Activated B cell treated with CpG ODN at 0.5 μM for 24 hours (primary cell): ENCODE results near the gene SPG7. TPM values are rescaled to one million over a fixed set of nuclear protein-coding genes. Genes with fewer than 3 reads are reported as not detected.

ENCODE experiments used
- ATAC-seq: fragments of 200-7000 bp; cut with Tn5 transposase; one replicate; pipeline ENCODE4 v1.10.0; 2021; ENCODE audit warnings: low read depth, mild to moderate bottlenecking, moderate library complexity
- CTCF ChIA-PET: fragments of 350-600 bp; sonication (Branson Sonifier 250); formaldehyde crosslinking; loops from one replicate; lab custom pipeline; 2021; ENCODE audit warnings: antibody characterized with exemption; lab: Charles Lee
- POLR2A ChIA-PET: fragments of 350-600 bp; sonication (Branson Sonifier 250); formaldehyde crosslinking; loops from one replicate; lab custom pipeline; 2021; ENCODE audit warnings: antibody characterized with exemption; lab: Charles Lee
- DNase-seq: peaks from one replicate; pipeline ENCODE4 v3.0.0; 2022
- H3K27ac Mint-ChIP-seq: one replicate; pipeline ENCODE4 v1.8.0; 2020; ENCODE audit warnings: mixed read lengths
- H3K27me3 Mint-ChIP-seq: one replicate; pipeline ENCODE4 v1.8.0; 2021; ENCODE audit warnings: mixed read lengths
- H3K36me3 Mint-ChIP-seq: one replicate; pipeline ENCODE4 v1.8.0; 2021; ENCODE audit warnings: low read depth, mixed read lengths
- H3K4me1 Mint-ChIP-seq: one replicate; pipeline ENCODE4 v1.8.0; 2021; ENCODE audit warnings: mixed read lengths
- H3K4me3 Mint-ChIP-seq: one replicate; pipeline ENCODE4 v1.8.0; 2020; ENCODE audit warnings: mild to moderate bottlenecking, mixed read lengths
- H3K9me3 Mint-ChIP-seq: one replicate; pipeline ENCODE4 v1.8.0; 2020; ENCODE audit warnings: mixed read lengths
- intact Hi-C: fragments of 100-400 bp; cut with micrococcal nuclease; formaldehyde crosslinking; loops from one replicate; pipeline ENCODE4 v1.15.1; 2024
- total RNA-seq: library from RNA; stranded (reverse); gene quantifications from 2 replicates; pipeline ENCODE4 v1.2.3, GENCODE V29; 2022
- TF ChIP-seq, protein P1 (sequence below): fragments of 200-600 bp; IDR thresholded peaks from one replicate; pipeline ENCODE4 v1.8.0; 2022; ENCODE audit warnings: antibody characterized with exemption, mild to moderate bottlenecking

The SPG7 gene
- total RNA-seq, 1 donor from 2014 or later, result 102 TPM

GRCh38 chr16:89512453-89512852 is 4.2 kb downstream of the SPG7 start:
- peaks cover 16% of the 10 kb centered on the region for H3K4me1 Mint-ChIP-seq
- no peak overlapping the region for H3K27ac Mint-ChIP-seq
- ChIA-PET POLR2A (no interaction called here), CTCF (no interaction called here)
- TF ChIP-seq, protein P1, sequence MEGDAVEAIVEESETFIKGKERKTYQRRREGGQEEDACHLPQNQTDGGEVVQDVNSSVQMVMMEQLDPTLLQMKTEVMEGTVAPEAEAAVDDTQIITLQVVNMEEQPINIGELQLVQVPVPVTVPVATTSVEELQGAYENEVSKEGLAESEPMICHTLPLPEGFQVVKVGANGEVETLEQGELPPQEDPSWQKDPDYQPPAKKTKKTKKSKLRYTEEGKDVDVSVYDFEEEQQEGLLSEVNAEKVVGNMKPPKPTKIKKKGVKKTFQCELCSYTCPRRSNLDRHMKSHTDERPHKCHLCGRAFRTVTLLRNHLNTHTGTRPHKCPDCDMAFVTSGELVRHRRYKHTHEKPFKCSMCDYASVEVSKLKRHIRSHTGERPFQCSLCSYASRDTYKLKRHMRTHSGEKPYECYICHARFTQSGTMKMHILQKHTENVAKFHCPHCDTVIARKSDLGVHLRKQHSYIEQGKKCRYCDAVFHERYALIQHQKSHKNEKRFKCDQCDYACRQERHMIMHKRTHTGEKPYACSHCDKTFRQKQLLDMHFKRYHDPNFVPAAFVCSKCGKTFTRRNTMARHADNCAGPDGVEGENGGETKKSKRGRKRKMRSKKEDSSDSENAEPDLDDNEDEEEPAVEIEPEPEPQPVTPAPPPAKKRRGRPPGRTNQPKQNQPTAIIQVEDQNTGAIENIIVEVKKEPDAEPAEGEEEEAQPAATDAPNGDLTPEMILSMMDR, result no peak
- H3K9me3 Mint-ChIP-seq, result no peaks in the 10 kb centered on the region
- no peaks in the 10 kb centered on the region for H3K27me3 Mint-ChIP-seq
- peaks cover 46% of the 10 kb centered on the region for H3K36me3 Mint-ChIP-seq
- no peak overlapping the region for H3K4me3 Mint-ChIP-seq
- intact Hi-C loops, result loop anchor here (2.0 kb wide), 1 partner anchor 256 kb away; no protein-coding TSS in a partner anchor
- DNase-seq, result no peak
- ATAC-seq, result no peak

DNA sequence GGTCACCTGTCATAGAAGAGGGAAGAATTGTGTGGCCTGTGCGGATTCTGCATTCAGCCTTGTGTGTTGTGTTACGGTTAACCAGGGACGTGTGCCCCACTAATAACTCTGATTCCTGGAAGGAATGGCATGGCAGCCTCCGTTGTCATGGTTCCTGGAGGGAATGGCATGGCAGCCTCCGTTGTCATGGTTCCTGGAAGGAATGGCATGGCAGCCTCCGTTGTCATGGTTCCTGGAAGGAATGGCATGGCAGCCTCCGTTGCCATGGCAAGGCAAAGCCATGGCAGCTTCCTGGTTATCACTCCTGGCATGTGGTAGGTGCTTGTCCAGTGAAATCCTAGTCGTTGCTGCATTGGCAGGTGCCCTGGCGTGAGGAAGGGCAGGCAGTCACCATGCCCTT is 8.9 kb downstream of the SPG7 start:
- POLR2A ChIA-PET, result interaction anchor here (0.6 kb wide), 1 partner anchor 615 kb away, joined by 4 read pairs; no protein-coding TSS in a partner anchor

DNA sequence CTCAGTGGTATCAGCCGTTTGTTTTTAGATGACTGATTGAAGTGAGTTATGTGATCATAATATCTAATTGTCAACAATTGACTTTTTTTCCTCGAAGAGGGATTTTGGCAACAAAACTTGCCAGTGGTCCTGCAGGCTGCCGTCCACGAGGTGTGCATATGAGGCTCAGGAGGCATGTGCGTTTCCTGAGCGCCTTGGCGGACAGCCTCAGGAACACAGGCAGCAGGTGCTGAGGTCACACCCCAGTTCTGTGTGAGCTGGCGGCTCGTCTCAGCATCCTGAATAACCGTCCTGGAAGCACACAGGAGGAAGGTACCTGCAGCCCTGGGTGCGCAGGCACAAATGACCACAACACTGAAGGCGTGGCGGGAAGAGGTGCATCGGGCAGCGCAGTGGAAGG is 11.7 kb downstream of the SPG7 start:
- Mint-ChIP-seq H3K27me3 (no peaks in the 10 kb centered on the region), H3K9me3 (no peaks in the 10 kb centered on the region), H3K36me3 (peaks cover 71% of the 10 kb centered on the region), H3K27ac (no peak overlapping the region), H3K4me1 (peaks cover 3% of the 10 kb centered on the region), H3K4me3 (no peak overlapping the region)
- TF ChIP-seq, protein P1, result no peak
- no peak for ATAC-seq
- intact Hi-C loops, result no loop called here
- DNase-seq, result no peak
- ChIA-PET CTCF (no interaction called here), POLR2A (interaction anchor here (0.7 kb wide), 1 partner anchor 109 kb away, joined by 5 read pairs; no protein-coding TSS in a partner anchor)

More for the DNA sequence above, 8.9 kb downstream of the SPG7 start:
- TF ChIP-seq, protein P1, result no peak
- CTCF ChIA-PET, result no interaction called here
- intact Hi-C loops, result no loop called here
- H3K27ac Mint-ChIP-seq, result no peak overlapping the region
- H3K27me3 Mint-ChIP-seq, result no peaks in the 10 kb centered on the region
- H3K4me3 Mint-ChIP-seq, result no peak overlapping the region
- H3K9me3 Mint-ChIP-seq, result no peaks in the 10 kb centered on the region
- no peak for ATAC-seq
- peaks cover 64% of the 10 kb centered on the region for H3K36me3 Mint-ChIP-seq
- no peaks in the 10 kb centered on the region for H3K4me1 Mint-ChIP-seq
- DNase-seq, result no peak

GRCh38 chr16:89522287-89522686 is 14.1 kb downstream of the SPG7 start:
- POLR2A ChIA-PET, result no interaction called here
- no peak for ATAC-seq

DNA sequence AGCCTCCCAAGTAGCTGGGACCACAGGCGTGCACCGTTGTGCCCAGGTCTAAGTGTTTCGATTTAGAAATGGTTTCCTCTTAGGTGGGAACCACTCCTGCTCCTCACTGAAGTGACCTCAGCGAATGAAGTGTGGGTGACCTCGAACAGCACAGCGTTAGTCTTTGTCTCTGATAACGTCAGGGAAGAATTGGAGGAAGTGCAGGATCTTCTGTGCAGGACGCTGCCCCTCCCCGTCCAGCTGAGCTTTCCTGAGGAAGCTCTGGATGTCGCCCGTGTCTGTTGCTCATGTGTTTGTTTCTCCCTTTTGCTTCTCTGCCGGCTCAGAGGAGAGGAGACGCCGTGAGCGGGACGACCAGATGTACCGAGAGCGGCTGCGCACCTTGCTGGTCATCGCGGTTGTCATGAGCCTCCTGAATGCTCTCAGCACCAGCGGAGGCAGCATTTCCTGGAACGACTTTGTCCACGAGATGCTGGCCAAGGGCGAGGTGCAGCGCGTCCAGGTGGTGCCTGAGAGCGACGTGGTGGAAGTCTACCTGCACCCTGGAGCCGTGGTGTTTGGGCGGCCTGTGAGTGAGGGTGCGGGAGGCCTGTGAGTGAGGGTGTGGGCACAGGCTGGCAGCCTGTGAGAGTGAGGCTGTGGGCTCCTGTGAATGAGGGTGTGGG is 15.6 kb downstream of the SPG7 start:
- TF ChIP-seq, protein P1, result no peak
- H3K4me3 Mint-ChIP-seq, result no peak overlapping the region
- peaks cover 14% of the 10 kb centered on the region for H3K4me1 Mint-ChIP-seq
- peaks cover 87% of the 10 kb centered on the region for H3K36me3 Mint-ChIP-seq
- ChIA-PET POLR2A (no interaction called here), CTCF (no interaction called here)
- intact Hi-C loops, result no loop called here
- ATAC-seq (no peak), DNase-seq (no peak)
- no peaks in the 10 kb centered on the region for H3K9me3 Mint-ChIP-seq
- no peaks in the 10 kb centered on the region for H3K27me3 Mint-ChIP-seq
- no peak overlapping the region for H3K27ac Mint-ChIP-seq

More at GRCh38 chr16:89522287-89522686, 14.1 kb downstream of the SPG7 start:
- DNase-seq, result no peak
- intact Hi-C loops, result no loop called here
- Mint-ChIP-seq H3K36me3 (peaks cover 87% of the 10 kb centered on the region), H3K27ac (no peak overlapping the region), H3K4me3 (no peak overlapping the region), H3K9me3 (no peaks in the 10 kb centered on the region), H3K4me1 (peaks cover 14% of the 10 kb centered on the region), H3K27me3 (no peaks in the 10 kb centered on the region)
- CTCF ChIA-PET, result no interaction called here
- TF ChIP-seq, protein P1, result no peak
